GM19238 (cell line): ENCODE measurements around the gene DHCR24.

Experiments
- DNase-seq: peaks from one replicate; pipeline ENCODE4 v3.0.0; 2011; ENCODE audit warnings: low spot score; ENCODE audit not compliant: insufficient read length

The DHCR24 gene

DNA sequence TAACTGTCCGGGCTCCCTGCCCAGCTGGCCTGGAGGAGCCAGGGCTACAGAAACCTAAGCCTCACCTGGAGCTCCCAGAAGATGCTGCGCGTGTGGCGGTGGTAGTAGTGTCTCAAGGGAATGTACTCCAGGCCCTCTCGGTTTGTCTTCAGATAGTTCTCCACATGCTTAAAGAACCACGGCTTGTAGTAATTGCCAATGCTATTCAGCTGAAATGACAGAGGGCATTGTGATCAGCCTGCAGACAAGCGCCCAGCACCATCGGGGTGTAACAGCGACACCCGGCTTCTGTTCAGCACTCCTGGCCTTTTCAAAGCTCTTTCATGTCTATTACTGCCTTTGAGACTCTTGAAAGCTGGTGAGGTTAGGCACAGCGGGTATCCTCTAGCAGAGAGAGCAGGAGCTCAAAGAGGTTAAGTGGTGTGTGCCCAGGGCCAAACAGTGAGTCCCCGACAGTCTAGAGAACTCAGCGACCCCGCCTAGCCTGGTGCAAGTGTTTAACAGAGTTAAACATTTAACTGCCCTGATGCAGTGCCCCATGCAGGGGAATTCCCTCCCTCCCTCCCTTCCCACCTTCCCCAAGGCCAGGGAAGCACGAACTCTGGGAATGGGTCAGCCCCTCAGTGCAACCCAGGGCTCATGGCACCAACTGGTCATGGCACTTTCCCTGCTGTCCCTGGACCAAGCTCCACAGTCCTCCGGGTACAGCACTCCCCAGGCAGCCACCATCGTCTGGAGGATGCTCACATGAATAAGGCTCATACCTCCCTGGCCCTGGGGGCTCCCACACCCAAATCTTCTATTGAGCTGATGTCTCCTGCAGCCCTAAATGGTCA is 21.5 kb downstream of the DHCR24 start:
- no peak for DNase-seq

- DNase-seq, result no peak
Observed at GRCh38 chr1:54864460-54865208, 22.4 kb downstream of the DHCR24 start.

- DNase-seq, result no peak
Observed at GRCh38 chr1:54863267-54863665, 23.7 kb downstream of the DHCR24 start.

- DNase-seq, result no peak
Observed at GRCh38 chr1:54861070-54861761, 25.8 kb downstream of the DHCR24 start.

DNA sequence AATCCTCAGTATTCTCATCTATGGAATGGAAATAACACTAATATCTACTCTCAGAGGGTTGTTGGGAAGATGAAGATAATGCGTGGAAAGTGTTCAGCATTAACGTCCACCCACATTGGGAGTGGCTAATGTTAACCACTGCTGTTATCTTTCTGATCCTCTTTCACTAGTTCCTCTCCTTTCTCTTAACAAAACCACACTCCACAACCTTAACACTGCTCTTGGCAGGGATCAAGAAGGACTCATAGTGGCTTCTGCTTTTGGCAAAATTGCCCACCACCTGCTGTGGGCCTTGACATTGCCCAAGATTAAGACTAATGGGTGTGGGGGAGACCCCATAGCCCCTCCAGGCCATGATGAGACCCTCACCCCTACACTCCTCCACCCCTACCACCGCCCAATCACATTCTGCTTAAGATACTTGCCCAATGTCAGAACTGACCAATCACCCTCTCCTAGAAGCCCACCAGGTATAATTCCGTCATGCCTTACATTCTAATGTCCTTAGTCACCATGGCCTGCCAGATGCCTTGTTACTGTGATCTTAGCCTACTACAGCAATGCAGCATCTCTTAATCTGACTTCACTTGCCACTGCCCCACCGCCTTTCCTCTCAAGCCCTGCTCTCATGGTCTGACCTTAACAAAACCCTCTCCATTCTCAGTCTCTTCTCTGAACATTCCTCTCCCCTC is 27.1 kb downstream of the DHCR24 start:
- no peak for DNase-seq

DNA sequence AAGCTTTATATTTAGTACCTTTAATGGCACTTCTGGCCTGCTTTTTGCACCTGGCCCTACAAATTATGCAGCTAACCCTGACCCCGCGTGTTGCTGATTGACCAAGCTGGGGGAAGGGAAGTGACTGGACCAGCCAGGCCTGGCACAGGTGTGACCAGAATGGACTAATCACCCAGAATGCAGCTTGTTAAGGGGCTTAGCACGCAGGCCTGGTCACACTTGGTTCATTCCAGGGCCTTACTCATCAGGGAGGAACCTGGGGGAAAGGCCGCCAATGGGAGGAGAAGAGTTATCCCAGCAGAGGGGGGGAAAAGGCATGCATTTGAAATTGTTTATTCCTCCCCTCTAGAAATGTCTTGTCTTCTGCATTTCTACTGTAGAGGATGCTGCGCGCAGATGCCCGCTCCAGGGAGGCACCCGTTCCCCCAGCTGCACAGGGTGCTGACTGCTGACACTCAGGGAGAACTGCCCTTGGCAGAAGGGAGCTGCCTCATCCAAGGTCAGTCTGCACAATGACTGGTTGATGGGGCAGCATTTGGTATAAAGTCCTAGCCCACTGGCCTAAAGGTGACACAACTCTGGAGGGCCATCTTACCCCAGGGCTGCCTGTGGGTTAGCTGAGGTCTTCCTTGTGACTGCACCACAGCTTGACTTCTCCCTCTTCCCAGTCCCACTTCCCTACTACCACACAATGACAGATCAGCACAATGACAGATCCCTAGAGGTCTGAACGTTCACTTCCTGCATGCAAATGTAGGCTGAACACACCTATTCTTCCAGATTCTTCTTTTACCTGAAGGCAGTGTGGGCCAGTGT is 29.0 kb downstream of the DHCR24 start:
- DNase-seq, result no peak

DNA sequence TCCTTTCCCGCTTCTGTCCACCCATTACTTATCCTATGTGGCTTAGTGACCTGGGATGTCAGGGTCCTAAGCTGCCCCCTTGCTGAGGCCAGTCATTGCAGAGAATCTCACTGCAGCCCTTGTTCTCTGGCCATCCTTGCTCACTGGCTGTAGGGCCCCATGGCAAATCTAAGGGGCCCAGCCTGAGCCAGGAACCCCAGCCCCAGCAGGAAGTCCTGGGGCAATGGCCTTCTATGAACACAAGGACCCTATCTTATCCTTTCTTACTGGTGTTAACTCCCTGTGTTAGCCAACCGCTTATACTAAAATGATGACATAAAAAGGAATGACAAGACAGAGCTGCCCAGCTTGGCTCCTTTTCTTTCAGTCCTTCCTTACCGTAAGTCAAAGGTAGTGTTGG is 29.9 kb downstream of the DHCR24 start:
- no peak for DNase-seq

- DNase-seq, result no peak
Observed at GRCh38 chr1:54854381-54855020, 32.5 kb downstream of the DHCR24 start.

GRCh38 chr1:54853793-54854370 is 33.1 kb downstream of the DHCR24 start:
- no peak for DNase-seq

DNA sequence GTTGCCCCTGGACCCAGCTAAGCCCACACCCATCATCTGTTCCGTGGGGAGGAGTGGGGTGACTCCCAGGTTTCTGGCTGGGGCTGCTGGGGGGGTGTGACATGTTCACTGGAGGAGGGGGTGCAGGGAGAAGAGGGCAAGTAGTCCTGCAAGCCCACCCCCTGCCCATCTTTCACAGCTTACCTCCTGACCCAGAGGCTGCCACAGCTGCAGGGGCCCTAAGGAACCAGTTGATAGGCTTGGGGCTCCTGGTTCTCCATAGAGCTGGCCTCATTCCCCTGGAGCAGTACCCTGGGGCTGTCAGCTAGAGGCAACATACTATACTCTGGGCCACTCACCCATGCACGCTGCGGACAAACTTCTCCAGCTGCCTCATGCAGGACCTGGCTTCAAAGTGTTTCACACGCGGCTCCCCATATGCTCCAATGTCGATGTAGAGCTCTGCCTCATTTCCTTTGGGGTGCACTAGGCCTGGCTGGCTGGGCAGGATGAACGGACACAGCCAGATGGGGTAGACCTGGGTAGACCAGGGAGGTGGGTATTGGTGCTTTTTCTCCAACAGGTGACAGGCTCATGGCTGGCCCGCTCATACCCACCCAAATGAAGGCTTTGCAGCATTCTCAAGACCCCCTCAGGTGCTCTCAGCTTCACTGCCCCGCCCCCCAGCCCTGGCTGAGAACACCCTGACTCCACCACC is 33.8 kb downstream of the DHCR24 start:
- DNase-seq, result no peak

GRCh38 chr1:54851936-54852524 is 35.0 kb downstream of the DHCR24 start:
- no peak for DNase-seq

- no peak for DNase-seq
Observed at GRCh38 chr1:54851406-54851805, 35.6 kb downstream of the DHCR24 start.

DNA sequence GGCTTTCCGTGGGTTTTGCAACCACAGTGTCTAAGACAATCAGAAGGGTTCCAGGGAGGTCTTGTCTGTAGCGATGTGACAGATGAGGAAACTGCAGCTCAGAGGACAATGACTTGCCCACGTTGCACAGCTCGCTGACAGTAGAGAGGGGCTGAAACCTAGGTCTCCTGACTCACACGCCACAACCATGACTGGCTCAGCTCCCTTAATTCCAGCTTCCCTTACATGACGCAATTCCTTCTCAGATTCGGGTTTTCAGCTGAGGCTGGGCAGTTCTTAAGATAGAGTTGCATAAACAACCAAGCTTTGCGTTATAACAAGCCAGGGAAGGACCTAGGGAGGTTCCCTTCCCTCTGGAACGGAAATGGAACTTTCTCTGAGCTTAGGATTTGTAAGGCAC is 36.3 kb downstream of the DHCR24 start:
- DNase-seq, result no peak

- no peak for DNase-seq
Observed at GRCh38 chr1:54850069-54850730, 36.8 kb downstream of the DHCR24 start.

DNA sequence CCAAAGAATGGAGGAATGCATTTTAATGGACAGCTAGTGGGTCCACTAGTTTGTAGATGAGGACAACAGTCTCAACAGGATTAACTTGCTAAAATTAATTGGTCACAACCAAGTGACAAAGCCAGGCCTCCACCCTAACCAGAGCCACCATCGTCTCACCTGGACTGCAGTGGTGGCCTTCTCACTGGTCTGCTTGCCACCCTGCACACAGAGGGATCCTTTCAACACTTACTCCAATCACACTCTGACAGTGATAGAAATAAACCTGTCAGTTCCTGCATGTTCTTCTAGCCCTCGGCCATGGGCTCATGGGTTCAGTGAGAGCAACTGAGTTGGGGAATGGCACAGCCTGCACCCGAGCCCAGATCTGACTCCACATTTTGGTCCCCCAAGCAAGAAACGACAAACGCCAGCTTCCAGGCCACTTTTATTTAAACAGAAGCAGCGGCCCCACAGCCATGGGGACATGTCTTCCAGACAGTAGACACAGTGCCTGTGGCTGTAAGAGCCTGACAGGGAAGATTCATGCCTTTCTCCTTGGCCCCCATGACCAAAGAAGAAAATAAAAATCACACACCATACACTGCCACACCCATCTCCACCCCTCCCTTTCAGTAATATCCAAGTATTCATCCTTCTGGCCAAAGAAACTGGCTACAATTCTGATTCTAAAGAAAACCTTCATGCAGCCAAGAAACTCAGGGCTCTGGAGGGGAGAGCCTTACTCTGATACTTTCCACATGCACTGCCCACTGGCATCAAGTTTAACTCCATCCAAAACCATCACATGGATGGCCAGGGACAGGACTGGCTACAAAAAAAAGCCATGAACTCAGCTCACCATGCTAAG is 37.6 kb downstream of the DHCR24 start:
- DNase-seq, result no peak

DNA sequence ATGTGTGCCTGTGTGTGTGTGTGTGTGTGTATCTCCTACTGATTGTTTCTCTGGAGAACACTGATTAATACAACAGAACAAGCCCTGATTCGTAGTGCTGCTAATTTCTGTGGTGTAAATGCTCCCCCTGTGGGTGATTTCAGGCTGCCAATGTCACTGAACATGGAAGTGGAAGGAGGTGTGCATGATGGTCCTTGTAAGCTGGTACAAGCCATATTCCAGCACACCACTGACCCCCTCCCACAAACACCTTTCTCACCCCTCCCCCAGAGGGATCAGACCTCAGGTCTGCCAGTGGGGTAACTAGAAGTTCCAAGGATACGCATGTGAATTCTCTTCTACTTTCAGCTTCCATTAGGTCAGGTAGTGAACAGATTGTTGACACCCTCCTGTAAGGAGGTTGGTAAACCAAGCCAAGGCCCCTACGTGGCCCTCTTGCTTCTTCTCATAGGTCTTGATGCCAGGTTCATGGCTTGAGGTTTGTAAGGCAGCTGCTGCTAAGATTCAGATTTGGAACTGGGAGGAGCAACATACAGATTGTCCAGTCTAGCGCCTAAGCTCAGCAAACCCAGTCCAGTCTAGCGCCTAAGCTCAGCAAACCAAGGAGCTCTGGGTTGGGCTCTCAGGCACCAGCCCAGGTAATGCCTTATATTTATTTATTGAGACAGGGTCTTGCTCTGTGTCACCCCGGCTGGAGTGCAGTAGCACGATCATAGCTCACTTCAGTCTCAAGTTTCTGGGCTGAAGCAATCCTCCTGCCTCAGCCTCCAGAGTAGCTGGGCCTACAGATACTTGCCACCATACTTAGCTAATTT is 38.7 kb downstream of the DHCR24 start:
- DNase-seq, result no peak
